Measurements from ENCODE around the gene TAPT1. TPM values are rescaled to one million over a fixed set of nuclear protein-coding genes. Genes with fewer than 3 reads are reported as not detected.

TAPT1 gene
- total RNA-seq (2022) (23.7 and 24.9 TPM in 2 replicates), Bru-seq, nascent RNA (percentile 80 among the genes with signal in this experiment), BruChase-seq, experiment 1, labeled RNA remaining after a 2-hour chase (percentile 67 among the genes with signal in this experiment), BruChase-seq, experiment 2, labeled RNA remaining after a 6-hour chase (percentile 59 among the genes with signal in this experiment)
- long read RNA-seq, full-length matches to known transcripts: 12 of 29 reads
- long read RNA-seq, partial matches to known transcripts: 2 of 29 reads
- long read RNA-seq, other reads (novel, unspliced or antisense): 15 of 29 reads

GRCh38 chr4:16225863-16226815, at the start of gene TAPT1:
TAPT1 (minus strand) TSS chr4:16226471; CDS start chr4:16226457, 14 bp downstream.
- H3K4me3 ChIP-seq (ENCODE audit: low read depth, low read length): peak within 1 kb of the TSS; percentile 86
- peaks cover 27% of the 10 kb centered on the region for H3K4me1 ChIP-seq
- BruUV-seq (replicated peaks): no TSS peak
- peak; percentile 77 to 86 for DNase-seq
- intact Hi-C loops (cut with micrococcal nuclease; ENCODE audit: unreplicated experiment): loop anchor here (1.0 kb wide), 1 partner anchor 38 kb away; no protein-coding TSS in a partner anchor
- no peaks in the 10 kb centered on the region for H3K36me3 ChIP-seq (ENCODE audit: control insufficient read depth, insufficient read depth, low read length)
- Mint-ChIP-seq H3K27ac (ENCODE audit: unreplicated experiment) (peak within 1 kb of the TSS; percentile 86), H3K27me3 (ENCODE audit: insufficient read depth, unreplicated experiment) (no peaks in the 10 kb centered on the region), H3K4me1 (ENCODE audit: low read depth, unreplicated experiment) (peaks cover 27% of the 10 kb centered on the region), H3K36me3 (ENCODE audit: insufficient read depth, unreplicated experiment) (peaks cover 9% of the 10 kb centered on the region), H3K9me3 (ENCODE audit: unreplicated experiment) (no peaks in the 10 kb centered on the region), H3K4me3 (ENCODE audit: unreplicated experiment) (peak within 1 kb of the TSS; percentile 83)
- H3K27me3 ChIP-seq (replicated peaks; ENCODE audit: control insufficient read depth, insufficient read depth, low read length): no peaks in the 10 kb centered on the region
- ChIA-PET POLR2A (interaction anchor here (1.2 kb wide), 1 partner anchor 24 kb away, joined by 5 read pairs; no protein-coding TSS in a partner anchor), CTCF (interaction anchor here (1.2 kb wide), 1 partner anchor 9 kb away, joined by 3 read pairs; no protein-coding TSS in a partner anchor)
- no peaks in the 10 kb centered on the region for H3K9me3 ChIP-seq
- TF ChIP-seq CTCF (IDR thresholded peaks at IDR 0.05; ENCODE audit: insufficient read depth in 1 of 2, low read depth in 1 of 2, low read length in 1 of 2, severe bottlenecking in 1 of 2, unreplicated experiment in 1 of 2): no peak

- TF ChIP-seq CTCF (IDR thresholded peaks at IDR 0.05; ENCODE audit: insufficient read depth in 1 of 2, low read depth in 1 of 2, low read length in 1 of 2, severe bottlenecking in 1 of 2, unreplicated experiment in 1 of 2): no peak
- H3K27ac Mint-ChIP-seq (ENCODE audit: unreplicated experiment): no peak overlapping the region
- Histone ChIP-seq H3K9me3 (0 out of 2 replicates have a peak, but pooled peaks cover under 1% of the 10 kb centered on the region), H3K36me3 (ENCODE audit: control insufficient read depth, insufficient read depth, low read length) (no peaks in the 10 kb centered on the region), H3K27me3 (replicated peaks; ENCODE audit: control insufficient read depth, insufficient read depth, low read length) (no peaks in the 10 kb centered on the region), H3K4me3 (ENCODE audit: low read depth, low read length) (no peak overlapping the region), H3K4me1 (no peaks in the 10 kb centered on the region)
- H3K4me3 Mint-ChIP-seq (ENCODE audit: unreplicated experiment): no peak overlapping the region
- H3K9me3 Mint-ChIP-seq (ENCODE audit: unreplicated experiment): no peaks in the 10 kb centered on the region
- ChIA-PET POLR2A (no interaction called here), CTCF (no interaction called here)
- H3K36me3 Mint-ChIP-seq (ENCODE audit: insufficient read depth, unreplicated experiment): no peaks in the 10 kb centered on the region
- no peaks in the 10 kb centered on the region for H3K4me1 Mint-ChIP-seq (ENCODE audit: low read depth, unreplicated experiment)
- intact Hi-C loops (cut with micrococcal nuclease; ENCODE audit: unreplicated experiment): no loop called here
- H3K27me3 Mint-ChIP-seq (ENCODE audit: insufficient read depth, unreplicated experiment): no peaks in the 10 kb centered on the region
- DNase-seq: no peak
- no TSS peak for BruUV-seq (replicated peaks)
Measured at GRCh38 chr4:16271411-16271810, 45.1 kb upstream of the TAPT1 start.
